Activated naive CD8-positive, alpha-beta T cell treated with anti-CD3 and anti-CD28 coated beads, Interleukin-2, amount 50 U/mL, for 16 hours (primary cell): ENCODE data around the gene RUNDC3A.
A peak's percentile ranks its signal among the peaks of the same experiment; 100 is the strongest.
"Not testable (repeated sequence)": the region's sequence is repeated elsewhere in the genome, so short reads cannot be mapped to it uniquely, and the experiment has no call there.

Experiments used
- DNase-seq: peaks from one replicate; pipeline ENCODE4 v3.0.0-alpha.2; 2020; ENCODE audit warnings: low read depth, low spot score

Gene RUNDC3A

DNA sequence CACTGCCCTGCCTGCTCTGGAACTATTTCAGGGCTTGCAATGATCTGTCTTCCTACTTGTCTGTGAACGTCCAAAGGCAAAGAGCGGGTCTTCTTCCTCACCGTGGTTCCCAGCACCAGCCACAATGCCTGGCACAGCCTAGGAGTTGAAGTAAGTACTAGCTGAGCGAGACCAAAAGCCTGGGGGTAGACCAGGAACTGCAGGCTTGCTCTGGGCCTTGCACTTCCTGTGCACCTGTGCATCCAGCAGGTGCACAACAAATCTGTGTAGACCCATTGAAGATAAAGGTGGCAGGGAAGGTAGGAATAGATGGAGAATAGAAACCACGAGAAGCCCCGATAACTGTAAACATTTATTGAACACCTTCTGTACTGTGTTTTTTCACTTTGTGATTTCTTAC lies 50.6 kb downstream of the RUNDC3A start:
- DNase-seq = no peak

DNA sequence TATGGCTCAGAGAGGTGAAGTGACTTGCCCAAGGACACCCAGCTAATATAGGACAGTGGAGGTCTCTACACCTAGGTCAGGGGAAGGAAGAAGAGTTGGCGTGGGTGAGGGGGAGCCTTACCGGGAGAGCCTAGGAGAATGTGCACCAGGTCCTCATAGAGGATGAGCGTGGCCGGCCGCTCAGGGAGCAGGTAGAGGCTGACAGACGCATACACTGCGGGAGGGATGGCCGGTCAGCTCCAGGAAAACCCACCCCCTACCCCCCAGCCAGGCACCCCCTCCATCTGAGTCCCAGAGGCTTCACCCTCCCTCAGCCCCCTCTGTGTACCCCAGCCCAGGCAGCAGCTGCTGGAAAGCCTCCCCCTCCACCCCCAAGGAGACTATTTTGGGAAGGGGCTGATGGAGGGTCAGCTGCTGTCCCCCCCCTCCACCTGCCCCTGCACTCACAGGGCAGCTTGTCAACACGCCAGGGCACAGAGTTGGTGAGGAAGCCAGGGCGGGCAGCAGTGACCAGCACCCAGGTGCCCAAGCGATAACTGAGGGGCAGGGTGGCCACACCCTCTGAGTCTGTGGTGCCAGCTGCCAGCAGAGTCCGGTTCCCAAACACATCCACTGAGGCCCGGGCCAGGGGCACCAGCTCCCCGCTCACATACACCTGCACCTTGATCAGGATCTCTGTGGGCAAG lies 51.2 kb downstream of the RUNDC3A start:
- no peak for DNase-seq

DNA sequence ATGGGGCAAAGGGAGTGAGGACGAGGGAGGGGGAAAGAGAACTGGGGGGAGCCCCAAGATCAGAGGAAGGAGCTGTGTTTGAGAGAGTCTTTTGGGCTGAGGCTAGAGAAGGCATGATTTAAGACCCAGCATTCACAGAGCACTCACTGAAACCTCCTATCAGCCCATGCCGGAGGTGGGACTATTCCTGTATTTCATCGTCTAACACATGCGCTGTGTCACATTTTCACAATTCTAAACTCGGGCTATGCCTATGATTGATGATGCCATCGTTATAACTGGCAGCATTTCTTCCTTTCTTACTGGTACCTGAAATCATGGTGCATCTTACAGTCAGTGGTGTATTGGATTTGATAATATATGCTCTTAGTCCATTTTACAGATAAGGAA lies 51.7 kb downstream of the RUNDC3A start:
- DNase-seq = no peak

DNA sequence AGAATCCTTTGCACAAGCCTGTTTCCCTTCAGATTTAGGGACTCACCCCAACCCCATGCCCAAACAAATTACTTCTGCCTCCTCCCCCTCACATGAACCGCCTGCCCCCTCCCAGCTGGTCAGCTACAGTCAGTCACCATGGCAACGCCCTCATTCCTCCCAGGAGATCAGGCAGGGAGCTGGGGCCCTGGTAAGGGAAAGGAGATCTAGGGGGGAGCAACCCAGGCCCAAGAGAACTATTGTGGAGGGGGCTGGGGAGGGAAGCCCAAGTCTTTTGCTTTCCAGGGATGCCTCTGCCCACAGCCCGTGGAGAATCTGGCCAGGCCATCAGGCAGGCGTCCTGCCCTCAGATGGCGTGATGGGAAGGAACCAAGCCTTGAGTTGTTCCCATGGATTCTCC lies 52.4 kb downstream of the RUNDC3A start:
- DNase-seq = no peak

DNA sequence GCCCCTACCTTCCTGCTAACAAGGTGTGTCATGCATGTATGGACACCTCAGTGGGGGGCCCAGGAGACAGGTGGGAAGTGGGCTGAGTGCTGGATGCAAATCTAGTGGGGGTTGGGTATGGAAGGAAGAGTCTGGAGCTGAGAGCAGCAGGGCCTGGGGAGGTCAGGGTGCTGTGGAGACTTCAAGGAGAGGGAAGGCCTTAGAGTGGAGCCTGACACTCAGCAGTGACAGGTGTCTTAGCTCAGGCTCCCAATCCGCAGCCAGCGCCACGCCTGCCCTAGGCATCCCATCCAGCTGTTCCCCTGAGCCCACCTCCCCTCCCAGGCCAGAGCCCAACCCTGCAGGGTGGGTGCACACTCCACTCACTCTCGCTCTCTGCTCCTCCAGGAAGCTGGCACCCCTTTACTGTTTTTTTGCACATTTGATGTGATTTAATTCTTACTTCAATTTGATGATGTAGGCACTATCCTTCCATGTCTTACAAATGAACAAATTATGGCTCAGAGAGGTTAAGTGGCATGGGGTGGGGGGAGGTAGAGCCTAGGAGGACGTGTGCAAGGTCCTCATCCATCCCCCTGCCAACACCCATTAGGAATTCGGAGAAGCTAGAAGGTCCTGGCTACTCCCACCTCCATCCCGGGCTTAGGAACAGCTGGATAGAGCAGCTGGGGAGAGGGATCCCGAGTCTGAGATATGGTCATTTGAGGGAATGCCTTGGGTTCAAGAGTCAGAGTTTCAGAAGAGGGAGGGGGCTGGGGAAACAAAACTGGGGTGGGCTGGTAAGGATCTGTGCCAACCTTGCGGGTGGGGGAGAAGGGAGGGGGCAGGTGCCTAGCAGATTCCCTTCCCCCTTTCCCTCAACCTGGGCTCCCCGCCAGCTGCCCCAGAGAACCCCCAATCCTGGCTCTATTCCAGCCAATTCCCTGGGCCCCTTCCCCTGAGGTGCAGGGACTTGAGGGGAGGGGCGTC lies 53.2 kb downstream of the RUNDC3A start:
- no peak for DNase-seq

DNA sequence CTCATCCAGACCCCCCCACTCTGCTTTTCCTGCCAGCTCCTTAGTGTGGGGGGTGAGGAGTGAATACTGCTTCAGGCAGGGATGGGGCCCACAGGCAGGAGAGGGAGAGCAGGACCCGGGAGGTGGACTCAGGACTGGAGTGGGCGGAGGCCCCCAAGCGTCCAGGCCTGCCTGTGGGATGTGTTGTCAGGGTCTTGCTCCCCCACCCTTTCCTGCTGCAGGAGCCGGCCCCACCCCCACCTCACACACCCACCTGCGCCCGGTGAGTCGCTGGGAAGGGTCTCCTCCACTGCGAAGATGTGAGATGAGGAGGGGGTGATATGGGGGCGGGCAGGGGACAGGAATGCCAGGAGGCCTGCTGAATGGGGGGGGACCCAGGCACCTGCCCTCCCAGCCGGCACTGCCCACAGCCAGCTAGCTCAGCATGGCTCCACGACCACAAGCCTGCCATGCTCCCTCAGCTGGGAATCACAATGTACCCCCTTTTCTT lies 54.1 kb downstream of the RUNDC3A start:
- no peak for DNase-seq

DNA sequence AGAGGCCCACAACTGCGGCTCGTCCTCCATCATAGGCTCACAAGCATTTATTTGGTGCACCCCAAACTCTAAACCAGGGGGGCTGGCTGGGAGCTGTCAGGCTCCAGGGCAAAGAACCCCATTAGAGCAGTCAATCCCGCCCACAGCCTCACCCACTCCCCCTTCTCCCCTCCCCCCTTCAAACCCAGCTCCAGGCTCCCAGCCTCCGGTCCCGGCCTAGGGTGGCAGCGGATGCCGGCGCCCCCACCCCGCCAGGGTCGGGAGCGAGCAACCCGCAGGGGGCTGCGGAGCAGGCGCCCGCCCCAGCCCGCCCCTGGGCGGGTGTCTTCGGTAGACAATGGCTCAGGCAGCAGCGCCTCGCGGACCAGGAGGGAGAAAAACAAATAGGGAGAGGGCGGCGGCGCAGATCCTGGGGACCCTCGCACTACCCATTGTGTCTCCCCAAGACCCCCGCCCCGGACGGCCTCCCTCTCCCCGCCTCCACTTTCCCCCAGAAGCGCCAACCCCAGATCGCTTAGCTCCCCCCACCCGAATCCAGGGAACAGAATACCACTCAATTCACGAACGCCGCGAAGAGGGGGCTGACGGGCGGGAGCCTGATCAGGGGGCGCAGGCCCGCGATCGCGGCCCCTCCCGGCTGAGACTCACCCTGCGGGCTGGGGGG lies 54.7 kb downstream of the RUNDC3A start:
- DNase-seq = no peak

DNA sequence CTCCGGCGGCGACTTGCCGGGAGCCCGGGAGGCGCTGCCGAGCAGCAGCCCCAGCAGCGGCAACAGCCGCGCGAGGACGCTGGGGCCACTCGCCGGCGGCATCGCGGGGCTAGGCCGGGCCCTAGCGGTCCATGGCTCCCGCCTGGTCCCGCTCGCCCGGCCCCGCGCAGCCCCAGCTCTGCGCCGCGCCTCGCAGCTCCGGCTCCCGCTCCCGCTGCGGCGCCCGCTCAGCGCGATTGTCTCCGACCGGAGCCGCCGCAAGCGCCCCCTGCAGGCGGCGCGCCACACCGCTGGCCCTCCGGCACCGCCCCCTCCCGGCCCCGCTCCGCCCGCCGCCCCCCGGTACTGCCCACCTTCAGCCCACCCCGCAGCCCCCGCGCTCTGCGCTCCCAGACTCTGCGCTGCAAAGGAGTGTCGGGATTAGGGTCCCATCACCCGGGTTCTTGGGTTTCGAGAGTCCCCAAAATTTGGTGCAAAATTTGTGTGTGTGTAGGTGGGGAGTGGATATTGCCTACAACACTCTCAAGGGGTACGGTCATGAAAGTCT lies 55.3 kb downstream of the RUNDC3A start, which contains the start of gene FAM171A2:
Gene FAM171A2 (minus strand): TSS at position 241 of the 547 bp plus-strand sequence. CDS start 139 bp downstream, at position 102.
- peak; percentile 34 for DNase-seq

DNA sequence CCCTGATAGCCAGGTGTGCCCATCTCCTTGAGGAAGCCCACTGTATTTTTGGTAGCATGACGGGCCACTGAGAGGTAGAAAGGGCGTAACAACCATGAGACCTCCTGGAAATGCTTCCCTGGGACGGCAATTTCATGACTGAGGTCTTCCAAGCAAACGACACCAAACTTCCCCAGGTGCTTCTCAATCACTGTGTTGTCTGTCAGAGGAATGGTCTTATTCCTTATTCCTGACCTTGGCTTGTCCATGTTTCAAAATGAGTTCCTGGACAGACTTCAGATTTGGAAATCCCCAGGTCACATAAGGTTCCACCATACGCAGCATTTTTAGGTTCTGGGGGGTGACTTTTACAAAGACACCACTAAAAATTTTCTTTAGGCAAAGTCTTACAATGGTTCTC lies 56.6 kb downstream of the RUNDC3A start:
- DNase-seq = not testable (repeated sequence)

DNA sequence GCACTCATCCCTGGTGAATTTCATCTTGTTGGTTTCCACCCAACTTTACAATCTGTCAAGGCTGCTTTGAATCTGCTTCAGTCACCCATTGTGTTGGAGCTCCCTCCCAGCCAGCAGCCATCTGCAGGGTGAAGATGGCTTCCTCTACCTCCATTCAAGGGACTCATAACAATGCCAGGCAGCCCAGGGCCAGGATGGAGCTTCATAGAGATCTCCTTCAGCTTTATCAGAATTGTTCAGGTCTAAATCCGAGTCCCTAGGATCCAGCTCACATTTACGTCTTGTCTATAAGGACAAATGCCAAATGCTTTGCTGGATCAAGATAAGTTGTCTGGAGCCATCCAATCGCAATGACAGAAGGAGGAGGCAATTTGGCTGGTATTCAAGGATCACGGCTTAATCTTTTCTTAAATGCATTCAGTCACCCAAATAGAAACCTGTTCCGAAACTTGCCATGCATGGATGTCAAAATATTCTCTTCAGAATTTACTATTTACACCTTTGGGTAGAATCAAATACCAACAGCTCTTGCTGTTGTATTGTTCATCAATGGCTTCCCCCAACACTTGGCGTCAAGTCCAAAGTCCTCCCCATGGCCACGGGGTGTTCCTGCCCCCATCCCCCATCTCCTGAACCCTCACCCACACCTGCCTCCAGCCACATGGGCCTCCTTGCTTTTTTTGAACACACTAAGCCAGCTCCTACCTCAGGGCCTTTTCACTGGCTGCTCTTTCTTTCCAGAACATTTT lies 59.0 kb downstream of the RUNDC3A start:
- no peak for DNase-seq
